CMK (cell line): ENCODE data around the gene MAGEB1.
A peak's percentile ranks its signal among the peaks of the same experiment; 100 is the strongest.

Experiments
- DNase-seq: peaks from one replicate; pipeline ENCODE4 v3.0.0-alpha.2; 2010; ENCODE audit warnings: low read depth

The MAGEB1 gene

GRCh38 chrX:30246769-30247489 is at the start of gene MAGEB1:
MAGEB1 (plus strand) TSS chrX:30247146; CDS start chrX:30250494, 3,348 bp downstream.
- DNase-seq = no peak

GRCh38 chrX:30212172-30212571 is 34.8 kb upstream of the MAGEB1 start:
- DNase-seq = no peak

GRCh38 chrX:30215357-30215843 is 31.5 kb upstream of the MAGEB1 start, which contains the start of gene MAGEB2:
MAGEB2 (plus strand) TSS chrX:30215563; CDS start chrX:30218581, 3,018 bp downstream.
- no peak for DNase-seq

GRCh38 chrX:30217465-30217864 is 29.5 kb upstream of the MAGEB1 start:
- DNase-seq = peak; percentile 22

- no peak for DNase-seq
These were observed 27.6 kb upstream of the MAGEB1 start for GRCh38 chrX:30219372-30219771.

GRCh38 chrX:30220661-30221060 is 26.3 kb upstream of the MAGEB1 start:
- DNase-seq = no peak

- no peak for DNase-seq
These were observed 22.4 kb upstream of the MAGEB1 start for GRCh38 chrX:30224536-30224935.

GRCh38 chrX:30228526-30228925 is 18.4 kb upstream of the MAGEB1 start:
- no peak for DNase-seq

- DNase-seq = no peak
These were observed 16.6 kb upstream of the MAGEB1 start, which contains the start of gene MAGEB3 for GRCh38 chrX:30230395-30230794. MAGEB3 (plus strand) TSS chrX:30230657; CDS start chrX:30235925, 5,268 bp downstream.

GRCh38 chrX:30241724-30242415 is 5.1 kb upstream of the MAGEB1 start, which contains the start of gene MAGEB4:
MAGEB4 (plus strand) TSS chrX:30242000; CDS start chrX:30242136, 136 bp downstream.
- DNase-seq = no peak

- no peak for DNase-seq
These were observed 1.9 kb downstream of the MAGEB1 start for GRCh38 chrX:30248854-30249253.

- DNase-seq = no peak
These were observed 6.3 kb downstream of the MAGEB1 start for GRCh38 chrX:30253257-30253656.

GRCh38 chrX:30259927-30260326 is 13.0 kb downstream of the MAGEB1 start:
- DNase-seq = no peak

- no peak for DNase-seq
These were observed 14.1 kb downstream of the MAGEB1 start for GRCh38 chrX:30261012-30261411.

- DNase-seq = no peak
These were observed 15.8 kb downstream of the MAGEB1 start for GRCh38 chrX:30262763-30263162.

- DNase-seq = no peak
These were observed 23.7 kb downstream of the MAGEB1 start for GRCh38 chrX:30270639-30271038.

GRCh38 chrX:30275498-30275897 is 28.6 kb downstream of the MAGEB1 start:
- no peak for DNase-seq

- DNase-seq = no peak
These were observed 31.4 kb downstream of the MAGEB1 start for GRCh38 chrX:30278365-30278764.

GRCh38 chrX:30280428-30280827 is 33.5 kb downstream of the MAGEB1 start:
- no peak for DNase-seq

GRCh38 chrX:30282527-30282926 is 35.6 kb downstream of the MAGEB1 start:
- DNase-seq = no peak

GRCh38 chrX:30283456-30284200 is 36.7 kb downstream of the MAGEB1 start:
- DNase-seq = no peak
